Activated naive CD8-positive, alpha-beta T cell (primary cell): Measurements from ENCODE around the gene RTP5.
A peak's percentile ranks its signal among the peaks of the same experiment; 100 is the strongest.

Experiments
- H3K27ac Mint-ChIP-seq: one replicate; pipeline ENCODE4 v1.8.0; 2021; ENCODE audit warnings: mixed read lengths
- H3K27me3 Mint-ChIP-seq: one replicate; pipeline ENCODE4 v1.8.0; 2021; ENCODE audit warnings: mixed read lengths
- H3K36me3 Mint-ChIP-seq: one replicate; pipeline ENCODE4 v1.8.0; 2021; ENCODE audit warnings: mixed read lengths
- H3K4me1 Mint-ChIP-seq: one replicate; pipeline ENCODE4 v1.8.0; 2021; ENCODE audit warnings: low read depth, mixed read lengths
- H3K4me3 Mint-ChIP-seq: one replicate; pipeline ENCODE4 v1.8.0; 2021; ENCODE audit warnings: mild to moderate bottlenecking, mixed read lengths
- H3K9me3 Mint-ChIP-seq: one replicate; pipeline ENCODE4 v1.8.0; 2021; ENCODE audit warnings: low read depth, mixed read lengths

Gene RTP5

GRCh38 chr2:241851325-241852115 is 18.0 kb upstream of the RTP5 start:
- H3K27me3 Mint-ChIP-seq, result peaks cover under 1% of the 10 kb centered on the region
- H3K4me3 Mint-ChIP-seq, result no peak overlapping the region
- no peaks in the 10 kb centered on the region for H3K36me3 Mint-ChIP-seq
- H3K4me1 Mint-ChIP-seq, result peaks cover 1% of the 10 kb centered on the region
- no peak overlapping the region for H3K27ac Mint-ChIP-seq
- no peaks in the 10 kb centered on the region for H3K9me3 Mint-ChIP-seq

- Mint-ChIP-seq H3K4me1 (no peaks in the 10 kb centered on the region), H3K9me3 (no peaks in the 10 kb centered on the region), H3K27ac (no peak overlapping the region), H3K4me3 (no peak overlapping the region), H3K27me3 (no peaks in the 10 kb centered on the region), H3K36me3 (no peaks in the 10 kb centered on the region)
Measured at GRCh38 chr2:241852116-241852980, 17.2 kb upstream of the RTP5 start.

- Mint-ChIP-seq H3K4me3 (no peak overlapping the region), H3K36me3 (no peaks in the 10 kb centered on the region), H3K27ac (no peak overlapping the region), H3K27me3 (no peaks in the 10 kb centered on the region), H3K4me1 (peaks cover 2% of the 10 kb centered on the region), H3K9me3 (no peaks in the 10 kb centered on the region)
Measured at GRCh38 chr2:241852981-241853631, 16.4 kb upstream of the RTP5 start.

- peaks cover 4% of the 10 kb centered on the region for H3K4me1 Mint-ChIP-seq
- H3K36me3 Mint-ChIP-seq, result no peaks in the 10 kb centered on the region
- no peak overlapping the region for H3K4me3 Mint-ChIP-seq
- no peak overlapping the region for H3K27ac Mint-ChIP-seq
- H3K27me3 Mint-ChIP-seq, result no peaks in the 10 kb centered on the region
- H3K9me3 Mint-ChIP-seq, result no peaks in the 10 kb centered on the region
Measured at GRCh38 chr2:241853651-241854341, 15.7 kb upstream of the RTP5 start.

GRCh38 chr2:241854342-241855244 is 14.9 kb upstream of the RTP5 start:
- Mint-ChIP-seq H3K9me3 (no peaks in the 10 kb centered on the region), H3K4me1 (peaks cover 7% of the 10 kb centered on the region), H3K27ac (no peak overlapping the region), H3K36me3 (no peaks in the 10 kb centered on the region), H3K4me3 (no peak overlapping the region), H3K27me3 (no peaks in the 10 kb centered on the region)

- Mint-ChIP-seq H3K4me1 (peaks cover 10% of the 10 kb centered on the region), H3K36me3 (no peaks in the 10 kb centered on the region), H3K9me3 (no peaks in the 10 kb centered on the region), H3K4me3 (no peak overlapping the region), H3K27ac (no peak overlapping the region), H3K27me3 (no peaks in the 10 kb centered on the region)
Measured at GRCh38 chr2:241855245-241855887, 14.2 kb upstream of the RTP5 start.

GRCh38 chr2:241855888-241856422 is 13.6 kb upstream of the RTP5 start:
- H3K4me3 Mint-ChIP-seq, result no peak overlapping the region
- no peaks in the 10 kb centered on the region for H3K9me3 Mint-ChIP-seq
- H3K27me3 Mint-ChIP-seq, result no peaks in the 10 kb centered on the region
- peaks cover 13% of the 10 kb centered on the region for H3K4me1 Mint-ChIP-seq
- no peak overlapping the region for H3K27ac Mint-ChIP-seq
- no peaks in the 10 kb centered on the region for H3K36me3 Mint-ChIP-seq

GRCh38 chr2:241857041-241857541 is 12.4 kb upstream of the RTP5 start:
- Mint-ChIP-seq H3K4me3 (peak overlapping the region; percentile 65), H3K27ac (no peak overlapping the region), H3K36me3 (peaks cover 2% of the 10 kb centered on the region), H3K4me1 (peaks cover 22% of the 10 kb centered on the region), H3K27me3 (no peaks in the 10 kb centered on the region), H3K9me3 (no peaks in the 10 kb centered on the region)

- Mint-ChIP-seq H3K4me3 (peak overlapping the region; percentile 80), H3K27me3 (no peaks in the 10 kb centered on the region), H3K9me3 (no peaks in the 10 kb centered on the region), H3K4me1 (peaks cover 23% of the 10 kb centered on the region), H3K27ac (peak overlapping the region; percentile 54), H3K36me3 (peaks cover 2% of the 10 kb centered on the region)
Measured at GRCh38 chr2:241857572-241858121, 11.9 kb upstream of the RTP5 start.

- peak within 1 kb of the TSS; percentile 82 for H3K4me3 Mint-ChIP-seq
- no peaks in the 10 kb centered on the region for H3K9me3 Mint-ChIP-seq
- H3K4me1 Mint-ChIP-seq, result peaks cover 31% of the 10 kb centered on the region
- H3K36me3 Mint-ChIP-seq, result peaks cover 2% of the 10 kb centered on the region
- peak within 1 kb of the TSS; percentile 93 for H3K27ac Mint-ChIP-seq
- H3K27me3 Mint-ChIP-seq, result no peaks in the 10 kb centered on the region
Measured at GRCh38 chr2:241858206-241859016, 11.1 kb upstream of the RTP5 start, which contains the start of gene PDCD1. Gene PDCD1, minus strand, starts transcription at chr2:241858894. Its CDS starts 56 bp downstream, at chr2:241858838.

GRCh38 chr2:241859017-241859435 is 10.5 kb upstream of the RTP5 start:
- Mint-ChIP-seq H3K4me3 (peak overlapping the region; percentile 82), H3K36me3 (peaks cover 2% of the 10 kb centered on the region), H3K27ac (no peak overlapping the region), H3K9me3 (no peaks in the 10 kb centered on the region), H3K4me1 (peaks cover 35% of the 10 kb centered on the region), H3K27me3 (peaks cover under 1% of the 10 kb centered on the region)
